K562 (cell line): ENCODE data around the gene MYRIP.

Source experiments
- CEBPB ChIP-seq: fragments of 450-650 bp; IDR thresholded peaks from 2 replicates; pipeline ENCODE4 v1.6.1; 2016; ENCODE audit warnings: missing genetic modification characterization, missing compliant biosample characterization
- FOS ChIP-seq: IDR thresholded peaks from 3 replicates; pipeline ENCODE4 v1.6.1; 2011; ENCODE audit not compliant: insufficient read length; ENCODE audit errors: extremely low read depth
- POLR2A ChIP-seq: fragments of 450-650 bp; conservative IDR thresholded peaks from 2 replicates; pipeline ENCODE4 v1.6.1; 2016
- SETDB1 ChIP-seq: IDR thresholded peaks from one replicate; pipeline ENCODE4 v1.6.1; 2012; ENCODE audit warnings: low read length, control low read depth, inconsistent platforms
- SP1 ChIP-seq: sonication (generic); formaldehyde crosslinking; IDR thresholded peaks from 2 replicates; pipeline ENCODE4 v1.8.1; 2022; ENCODE audit warnings: mild to moderate bottlenecking, missing genetic modification reagents
- ZBTB17 ChIP-seq: fragments of 450-650 bp; formaldehyde crosslinking; IDR thresholded peaks from 2 replicates; pipeline ENCODE4 v1.4.0; 2020; ENCODE audit warnings: mild to moderate bottlenecking
- TF ChIP-seq, protein P1 (sequence below), 3 experiments: IDR thresholded peaks in 2 of 3; conservative IDR thresholded peaks in 1 of 3; 2 replicates each; pipeline ENCODE4 v1.5.1; 2011 to 2012; ENCODE audit warnings: low read length in 3 of 3, mild to moderate bottlenecking in 3 of 3, control low read depth in 2 of 3, improper control_type of control experiment in 1 of 3, inconsistent platforms in 1 of 3, low read depth in 1 of 3, mixed read lengths in 1 of 3, moderate library complexity in 1 of 3; ENCODE audit not compliant: insufficient read depth in 2 of 3
- TF ChIP-seq, protein P2 (sequence below): IDR thresholded peaks from 2 replicates; pipeline ENCODE4 v1.6.1; 2016; ENCODE audit warnings: missing genetic modification characterization, missing compliant biosample characterization
- TF ChIP-seq, protein P3 (sequence below): sonication (generic); formaldehyde crosslinking; IDR thresholded peaks from 2 replicates; pipeline ENCODE4 v1.8.1; 2023; ENCODE audit warnings: mild to moderate bottlenecking, missing genetic modification reagents
- TF ChIP-seq, protein P4 (sequence below): IDR thresholded peaks from 3 replicates; pipeline ENCODE4 v1.6.1; 2011; ENCODE audit warnings: borderline replicate concordance, mild to moderate bottlenecking, moderate library complexity; ENCODE audit not compliant: insufficient read length; ENCODE audit errors: extremely low read depth

DNA sequence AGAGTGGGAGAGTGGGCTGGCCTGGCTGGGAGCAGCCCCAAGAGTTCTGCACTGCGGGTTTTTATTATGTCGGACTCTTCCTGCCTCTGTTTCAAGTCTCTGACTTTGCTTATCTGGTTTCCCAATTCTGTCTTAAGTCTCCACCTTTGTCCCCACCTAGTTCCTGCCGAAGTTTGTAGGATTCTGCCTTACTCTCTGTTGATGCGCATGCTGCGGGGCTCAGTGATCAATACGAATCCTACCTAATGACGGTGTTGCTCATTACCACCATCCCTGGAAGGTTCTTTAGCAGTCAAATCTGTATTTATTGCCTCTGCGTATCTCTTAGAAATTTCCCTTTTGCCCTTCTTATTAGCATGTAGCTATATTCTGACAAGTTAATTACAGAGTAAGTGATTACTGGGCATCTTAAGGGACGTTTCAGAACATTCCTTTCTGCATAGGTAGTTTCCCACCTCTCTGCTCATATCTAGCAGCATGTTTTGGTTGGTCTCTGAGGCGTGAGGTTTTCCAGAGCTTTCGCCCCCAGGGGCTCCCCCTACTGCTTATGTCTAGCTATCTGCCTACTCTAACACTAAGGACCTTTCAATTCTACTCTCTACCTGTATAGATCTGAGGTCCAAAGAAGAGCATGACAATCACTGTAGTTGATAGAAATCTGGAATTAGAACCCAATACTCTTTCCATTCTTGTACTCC is 264.1 kb downstream of the MYRIP start:
- TF ChIP-seq, protein P1, sequence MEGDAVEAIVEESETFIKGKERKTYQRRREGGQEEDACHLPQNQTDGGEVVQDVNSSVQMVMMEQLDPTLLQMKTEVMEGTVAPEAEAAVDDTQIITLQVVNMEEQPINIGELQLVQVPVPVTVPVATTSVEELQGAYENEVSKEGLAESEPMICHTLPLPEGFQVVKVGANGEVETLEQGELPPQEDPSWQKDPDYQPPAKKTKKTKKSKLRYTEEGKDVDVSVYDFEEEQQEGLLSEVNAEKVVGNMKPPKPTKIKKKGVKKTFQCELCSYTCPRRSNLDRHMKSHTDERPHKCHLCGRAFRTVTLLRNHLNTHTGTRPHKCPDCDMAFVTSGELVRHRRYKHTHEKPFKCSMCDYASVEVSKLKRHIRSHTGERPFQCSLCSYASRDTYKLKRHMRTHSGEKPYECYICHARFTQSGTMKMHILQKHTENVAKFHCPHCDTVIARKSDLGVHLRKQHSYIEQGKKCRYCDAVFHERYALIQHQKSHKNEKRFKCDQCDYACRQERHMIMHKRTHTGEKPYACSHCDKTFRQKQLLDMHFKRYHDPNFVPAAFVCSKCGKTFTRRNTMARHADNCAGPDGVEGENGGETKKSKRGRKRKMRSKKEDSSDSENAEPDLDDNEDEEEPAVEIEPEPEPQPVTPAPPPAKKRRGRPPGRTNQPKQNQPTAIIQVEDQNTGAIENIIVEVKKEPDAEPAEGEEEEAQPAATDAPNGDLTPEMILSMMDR (IDR thresholded peaks at IDR 0.05 in 2 of 3, conservative IDR thresholded peaks at IDR 0.05 in 1 of 3; ENCODE audit: insufficient read depth in 2 of 3, low read depth in 1 of 3, low read length in 3 of 3) = peak in 2 of 3 experiments; percentile 13 to 32; a peak in 1 of 6 replicates
- TF ChIP-seq SETDB1 (no peak), SP1 (CRISPR knock-in tag) (no peak), ZBTB17 (CRISPR knock-in tag) (no peak), FOS (no peak), CEBPB (tag) (no peak), POLR2A (no peak)
- TF ChIP-seq, protein P2, sequence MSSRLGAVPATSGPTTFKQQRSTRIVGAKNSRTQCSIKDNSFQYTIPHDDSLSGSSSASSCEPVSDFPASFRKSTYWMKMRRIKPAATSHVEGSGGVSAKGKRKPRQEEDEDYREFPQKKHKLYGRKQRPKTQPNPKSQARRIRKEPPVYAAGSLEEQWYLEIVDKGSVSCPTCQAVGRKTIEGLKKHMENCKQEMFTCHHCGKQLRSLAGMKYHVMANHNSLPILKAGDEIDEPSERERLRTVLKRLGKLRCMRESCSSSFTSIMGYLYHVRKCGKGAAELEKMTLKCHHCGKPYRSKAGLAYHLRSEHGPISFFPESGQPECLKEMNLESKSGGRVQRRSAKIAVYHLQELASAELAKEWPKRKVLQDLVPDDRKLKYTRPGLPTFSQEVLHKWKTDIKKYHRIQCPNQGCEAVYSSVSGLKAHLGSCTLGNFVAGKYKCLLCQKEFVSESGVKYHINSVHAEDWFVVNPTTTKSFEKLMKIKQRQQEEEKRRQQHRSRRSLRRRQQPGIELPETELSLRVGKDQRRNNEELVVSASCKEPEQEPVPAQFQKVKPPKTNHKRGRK (tag) = no peak
- TF ChIP-seq, protein P3, sequence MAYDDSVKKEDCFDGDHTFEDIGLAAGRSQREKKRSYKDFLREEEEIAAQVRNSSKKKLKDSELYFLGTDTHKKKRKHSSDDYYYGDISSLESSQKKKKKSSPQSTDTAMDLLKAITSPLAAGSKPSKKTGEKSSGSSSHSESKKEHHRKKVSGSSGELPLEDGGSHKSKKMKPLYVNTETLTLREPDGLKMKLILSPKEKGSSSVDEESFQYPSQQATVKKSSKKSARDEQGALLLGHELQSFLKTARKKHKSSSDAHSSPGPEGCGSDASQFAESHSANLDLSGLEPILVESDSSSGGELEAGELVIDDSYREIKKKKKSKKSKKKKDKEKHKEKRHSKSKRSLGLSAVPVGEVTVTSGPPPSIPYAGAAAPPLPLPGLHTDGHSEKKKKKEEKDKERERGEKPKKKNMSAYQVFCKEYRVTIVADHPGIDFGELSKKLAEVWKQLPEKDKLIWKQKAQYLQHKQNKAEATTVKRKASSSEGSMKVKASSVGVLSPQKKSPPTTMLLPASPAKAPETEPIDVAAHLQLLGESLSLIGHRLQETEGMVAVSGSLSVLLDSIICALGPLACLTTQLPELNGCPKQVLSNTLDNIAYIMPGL (CRISPR knock-in tag) = no peak
- TF ChIP-seq, protein P4, sequence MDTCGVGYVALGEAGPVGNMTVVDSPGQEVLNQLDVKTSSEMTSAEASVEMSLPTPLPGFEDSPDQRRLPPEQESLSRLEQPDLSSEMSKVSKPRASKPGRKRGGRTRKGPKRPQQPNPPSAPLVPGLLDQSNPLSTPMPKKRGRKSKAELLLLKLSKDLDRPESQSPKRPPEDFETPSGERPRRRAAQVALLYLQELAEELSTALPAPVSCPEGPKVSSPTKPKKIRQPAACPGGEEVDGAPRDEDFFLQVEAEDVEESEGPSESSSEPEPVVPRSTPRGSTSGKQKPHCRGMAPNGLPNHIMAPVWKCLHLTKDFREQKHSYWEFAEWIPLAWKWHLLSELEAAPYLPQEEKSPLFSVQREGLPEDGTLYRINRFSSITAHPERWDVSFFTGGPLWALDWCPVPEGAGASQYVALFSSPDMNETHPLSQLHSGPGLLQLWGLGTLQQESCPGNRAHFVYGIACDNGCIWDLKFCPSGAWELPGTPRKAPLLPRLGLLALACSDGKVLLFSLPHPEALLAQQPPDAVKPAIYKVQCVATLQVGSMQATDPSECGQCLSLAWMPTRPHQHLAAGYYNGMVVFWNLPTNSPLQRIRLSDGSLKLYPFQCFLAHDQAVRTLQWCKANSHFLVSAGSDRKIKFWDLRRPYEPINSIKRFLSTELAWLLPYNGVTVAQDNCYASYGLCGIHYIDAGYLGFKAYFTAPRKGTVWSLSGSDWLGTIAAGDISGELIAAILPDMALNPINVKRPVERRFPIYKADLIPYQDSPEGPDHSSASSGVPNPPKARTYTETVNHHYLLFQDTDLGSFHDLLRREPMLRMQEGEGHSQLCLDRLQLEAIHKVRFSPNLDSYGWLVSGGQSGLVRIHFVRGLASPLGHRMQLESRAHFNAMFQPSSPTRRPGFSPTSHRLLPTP = no peak
